Liver (tissue), 9 donors: ENCODE data around the gene CENPO. TPM values are rescaled to one million over a fixed set of nuclear protein-coding genes. Genes with fewer than 3 reads are reported as not detected.

Experiments
- DNase-seq: peaks from one replicate; pipeline ENCODE4 v3.0.0-alpha.2; 2017; ENCODE audit warnings: low spot score
- H3K27ac ChIP-seq, 2 donors: one replicate each; pipeline ENCODE4 v1.7.0; 2013; ENCODE audit warnings: inconsistent platforms in 2 of 2, low read length in 2 of 2, control low read depth in 1 of 2, low read depth in 1 of 2, mild to moderate bottlenecking in 1 of 2
- H3K27me3 ChIP-seq, 4 donors: one replicate each; pipeline versions ENCODE4 v1.6.1 to v1.7.0; 2013; ENCODE audit warnings: low read length in 3 of 4, inconsistent platforms in 1 of 4, mild to moderate bottlenecking in 1 of 4, moderate library complexity in 1 of 4; ENCODE audit not compliant: control insufficient read depth in 4 of 4, insufficient read depth in 4 of 4
- H3K36me3 ChIP-seq, 4 donors: one replicate each; pipeline versions ENCODE4 v1.6.1 to v1.7.0; 2013; ENCODE audit warnings: low read length in 3 of 4, mild to moderate bottlenecking in 3 of 4, low read depth in 1 of 4, moderate library complexity in 1 of 4; ENCODE audit not compliant: control insufficient read depth in 4 of 4, insufficient read depth in 3 of 4
- H3K4me1 ChIP-seq, 4 donors: one replicate each; pipeline versions ENCODE4 v1.6.1 to v1.7.0; 2013; ENCODE audit warnings: low read length in 3 of 4, mild to moderate bottlenecking in 3 of 4, moderate library complexity in 1 of 4; ENCODE audit not compliant: control insufficient read depth in 4 of 4, insufficient read depth in 4 of 4
- H3K4me3 ChIP-seq, 3 donors: one replicate each; pipeline versions ENCODE4 v1.6.1 to v1.7.0; 2013; ENCODE audit warnings: low read length in 3 of 3, control low read depth in 1 of 3, low read depth in 1 of 3, mild to moderate bottlenecking in 1 of 3
- H3K9ac ChIP-seq, 2 donors: one replicate each; pipeline ENCODE4 v1.7.0; 2013; ENCODE audit warnings: low read length in 2 of 2, mild to moderate bottlenecking in 2 of 2, moderate library complexity in 2 of 2, control low read depth in 1 of 2, low read depth in 1 of 2
- H3K9me3 ChIP-seq, 4 donors: one replicate each; pipeline versions ENCODE4 v1.6.1 to v1.7.0; 2013; ENCODE audit warnings: low read length in 3 of 4; ENCODE audit not compliant: control insufficient read depth in 4 of 4
- ATF3 ChIP-seq: IDR thresholded peaks from 2 replicates; pipeline ENCODE4 v1.6.1; 2016; ENCODE audit warnings: antibody characterized with exemption
- CTCF ChIP-seq: fragments of 150-350 bp; IDR thresholded peaks from 2 replicates; pipeline ENCODE4 v1.5.1; 2017; ENCODE audit warnings: improper control_type of control experiment, low read depth, low read length; ENCODE audit not compliant: missing input control
- EGR1 ChIP-seq, 2 donors: IDR thresholded peaks; 2 replicates each; pipeline ENCODE4 v1.6.1; 2016 to 2018; ENCODE audit warnings: antibody characterized with exemption in 2 of 2, low read depth in 2 of 2
- FOXA1 ChIP-seq: IDR thresholded peaks from 2 replicates; pipeline ENCODE4 v1.6.1; 2016; ENCODE audit warnings: antibody characterized with exemption
- FOXA2 ChIP-seq: IDR thresholded peaks from 2 replicates; pipeline ENCODE4 v1.6.1; 2016; ENCODE audit warnings: antibody characterized with exemption
- GABPA ChIP-seq, 2 donors: IDR thresholded peaks in 1 of 2; conservative IDR thresholded peaks in 1 of 2; 2 replicates each; pipeline ENCODE4 v1.6.1; 2016; ENCODE audit warnings: antibody characterized with exemption in 2 of 2, mild to moderate bottlenecking in 1 of 2, moderate library complexity in 1 of 2
- HNF4A ChIP-seq, 2 donors: conservative IDR thresholded peaks; 2 replicates each; pipeline ENCODE4 v1.6.1; 2016; ENCODE audit warnings: antibody characterized with exemption in 2 of 2, mild to moderate bottlenecking in 2 of 2
- JUND ChIP-seq, 2 donors: IDR thresholded peaks; 2 replicates each; pipeline ENCODE4 v1.6.1; 2016; ENCODE audit warnings: antibody characterized with exemption in 2 of 2
- MAX ChIP-seq: IDR thresholded peaks from 2 replicates; pipeline ENCODE4 v1.6.1; 2016; ENCODE audit warnings: antibody characterized with exemption
- NR2F2 ChIP-seq: IDR thresholded peaks from 2 replicates; pipeline ENCODE4 v1.6.1; 2016; ENCODE audit warnings: antibody characterized with exemption
- RAD21 ChIP-seq, 2 donors: IDR thresholded peaks; 2 replicates each; pipeline ENCODE4 v1.6.1; 2016; ENCODE audit warnings: antibody characterized with exemption in 2 of 2, mild to moderate bottlenecking in 2 of 2
- RXRA ChIP-seq, 2 donors: IDR thresholded peaks; 2 replicates each; pipeline ENCODE4 v1.6.1; 2017 to 2018; ENCODE audit warnings: antibody characterized with exemption in 2 of 2, mild to moderate bottlenecking in 1 of 2
- SP1 ChIP-seq: IDR thresholded peaks from 2 replicates; pipeline ENCODE4 v1.6.1; 2018; ENCODE audit warnings: antibody characterized with exemption, mild to moderate bottlenecking
- TAF1 ChIP-seq: conservative IDR thresholded peaks from 2 replicates; pipeline ENCODE4 v1.6.1; 2016; ENCODE audit warnings: antibody characterized with exemption, mild to moderate bottlenecking
- YY1 ChIP-seq: IDR thresholded peaks from 2 replicates; pipeline ENCODE4 v1.6.1; 2016; ENCODE audit warnings: antibody characterized with exemption, mild to moderate bottlenecking
- WGBS: extraction: QIAGEN DNeasy Blood & Tissue Kit; methylation state at CpG from one replicate; pipeline ENCODE4 v1.1.7; 2013; 5-methylcytosine and 5-hydroxymethylcytosine counted together
- polyA plus RNA-seq, 2 donors: library from polyadenylated mRNA; stranded (reverse) in 1 of 2; unstranded in 1 of 2; fragments of 200-250 nt in 1 of 2; fragments of >200 nt in 1 of 2; fragmentation: Nextera tagmentation in 1 of 2; extraction: Ambion mirVana in 1 of 2; gene quantifications; one replicate each; pipeline versions ENCODE4 v1.2.1 to v1.2.3, GENCODE V29; 2013 to 2015
- total RNA-seq, 2 donors: library from RNA; depleted of rRNA; stranded (reverse); fragments of >200 nt; gene quantifications; one replicate each; pipeline ENCODE4 v1.2.3, GENCODE V29; 2014
- TF ChIP-seq, protein P1 (sequence below): IDR thresholded peaks from 2 replicates; pipeline ENCODE4 v1.6.1; 2016; ENCODE audit warnings: antibody characterized with exemption, mild to moderate bottlenecking
- TF ChIP-seq, protein P2 (sequence below): IDR thresholded peaks from 2 replicates; pipeline ENCODE4 v1.6.1; 2016; ENCODE audit warnings: antibody characterized with exemption
- donor health status: healthy.
- donor health status: healthy.
- donor health status: healthy.
- donor health status: healthy.
- donor health status: healthy.

CENPO gene
- total and polyA plus RNA-seq, 4 donors: 2.2 to 17.8 (median 3.2) TPM

GRCh38 chr2:24768013-24768412 is 25.2 kb upstream of the CENPO start:
- H3K36me3 ChIP-seq: peaks cover 5 to 25% (median 16%) of the 10 kb centered on the region in 4 donors
- H3K4me1 ChIP-seq: no peaks in the 10 kb centered on the region
- TF ChIP-seq SP1: no peak
- no peak for TF ChIP-seq MAX
- no peak for TF ChIP-seq JUND (IDR thresholded peaks at IDR 0.05)
- TF ChIP-seq GABPA (IDR thresholded peaks at IDR 0.05 in 1 of 2, conservative IDR thresholded peaks at IDR 0.05 in 1 of 2): no peak
- TF ChIP-seq YY1: no peak
- no peak for TF ChIP-seq RXRA (IDR thresholded peaks at IDR 0.05)
- TF ChIP-seq NR2F2: no peak
- TF ChIP-seq HNF4A (conservative IDR thresholded peaks at IDR 0.05): no peak
- TF ChIP-seq EGR1 (IDR thresholded peaks at IDR 0.05; ENCODE audit: low read depth in 2 of 2): no peak
- TF ChIP-seq TAF1: no peak
- no peak for TF ChIP-seq FOXA2
- no peak for TF ChIP-seq RAD21 (IDR thresholded peaks at IDR 0.05)
- 98% methylated on average over 5 of the region's 5 CpGs for WGBS
- no peaks in the 10 kb centered on the region for H3K9me3 ChIP-seq
- H3K4me3 ChIP-seq: no peak overlapping the region
- no peak overlapping the region for H3K9ac ChIP-seq
- DNase-seq: no peak
- H3K27ac ChIP-seq: no peak overlapping the region
- H3K27me3 ChIP-seq: no peaks in the 10 kb centered on the region

DNA sequence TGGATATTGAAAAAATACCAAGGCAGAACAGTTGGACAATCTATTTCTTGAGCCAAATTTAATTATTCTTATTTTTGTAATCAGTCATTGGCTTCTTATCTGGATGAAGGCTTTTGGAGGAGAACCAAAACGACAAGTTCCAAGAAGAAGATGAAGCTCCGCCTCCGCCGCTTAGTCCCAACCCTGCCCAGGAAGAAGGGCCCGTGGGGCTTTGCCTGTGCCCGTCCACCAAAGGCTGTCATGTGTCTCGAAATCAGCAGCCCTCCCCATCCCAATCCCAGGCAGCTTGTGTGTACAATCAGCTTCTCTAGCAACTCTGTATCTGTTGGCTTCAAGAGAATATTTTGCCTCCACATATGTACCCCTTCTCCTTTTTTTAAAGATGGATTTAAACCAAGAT is 24.6 kb upstream of the CENPO start:
- no peaks in the 10 kb centered on the region for H3K4me1 ChIP-seq
- TF ChIP-seq, protein P1, sequence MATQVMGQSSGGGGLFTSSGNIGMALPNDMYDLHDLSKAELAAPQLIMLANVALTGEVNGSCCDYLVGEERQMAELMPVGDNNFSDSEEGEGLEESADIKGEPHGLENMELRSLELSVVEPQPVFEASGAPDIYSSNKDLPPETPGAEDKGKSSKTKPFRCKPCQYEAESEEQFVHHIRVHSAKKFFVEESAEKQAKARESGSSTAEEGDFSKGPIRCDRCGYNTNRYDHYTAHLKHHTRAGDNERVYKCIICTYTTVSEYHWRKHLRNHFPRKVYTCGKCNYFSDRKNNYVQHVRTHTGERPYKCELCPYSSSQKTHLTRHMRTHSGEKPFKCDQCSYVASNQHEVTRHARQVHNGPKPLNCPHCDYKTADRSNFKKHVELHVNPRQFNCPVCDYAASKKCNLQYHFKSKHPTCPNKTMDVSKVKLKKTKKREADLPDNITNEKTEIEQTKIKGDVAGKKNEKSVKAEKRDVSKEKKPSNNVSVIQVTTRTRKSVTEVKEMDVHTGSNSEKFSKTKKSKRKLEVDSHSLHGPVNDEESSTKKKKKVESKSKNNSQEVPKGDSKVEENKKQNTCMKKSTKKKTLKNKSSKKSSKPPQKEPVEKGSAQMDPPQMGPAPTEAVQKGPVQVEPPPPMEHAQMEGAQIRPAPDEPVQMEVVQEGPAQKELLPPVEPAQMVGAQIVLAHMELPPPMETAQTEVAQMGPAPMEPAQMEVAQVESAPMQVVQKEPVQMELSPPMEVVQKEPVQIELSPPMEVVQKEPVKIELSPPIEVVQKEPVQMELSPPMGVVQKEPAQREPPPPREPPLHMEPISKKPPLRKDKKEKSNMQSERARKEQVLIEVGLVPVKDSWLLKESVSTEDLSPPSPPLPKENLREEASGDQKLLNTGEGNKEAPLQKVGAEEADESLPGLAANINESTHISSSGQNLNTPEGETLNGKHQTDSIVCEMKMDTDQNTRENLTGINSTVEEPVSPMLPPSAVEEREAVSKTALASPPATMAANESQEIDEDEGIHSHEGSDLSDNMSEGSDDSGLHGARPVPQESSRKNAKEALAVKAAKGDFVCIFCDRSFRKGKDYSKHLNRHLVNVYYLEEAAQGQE: no peak
- no peak for TF ChIP-seq FOXA1
- no peak for TF ChIP-seq SP1
- TF ChIP-seq CTCF: no peak
- TF ChIP-seq RXRA (IDR thresholded peaks at IDR 0.05): no peak
- TF ChIP-seq FOXA2: no peak
- no peak for TF ChIP-seq NR2F2
- TF ChIP-seq, protein P2, sequence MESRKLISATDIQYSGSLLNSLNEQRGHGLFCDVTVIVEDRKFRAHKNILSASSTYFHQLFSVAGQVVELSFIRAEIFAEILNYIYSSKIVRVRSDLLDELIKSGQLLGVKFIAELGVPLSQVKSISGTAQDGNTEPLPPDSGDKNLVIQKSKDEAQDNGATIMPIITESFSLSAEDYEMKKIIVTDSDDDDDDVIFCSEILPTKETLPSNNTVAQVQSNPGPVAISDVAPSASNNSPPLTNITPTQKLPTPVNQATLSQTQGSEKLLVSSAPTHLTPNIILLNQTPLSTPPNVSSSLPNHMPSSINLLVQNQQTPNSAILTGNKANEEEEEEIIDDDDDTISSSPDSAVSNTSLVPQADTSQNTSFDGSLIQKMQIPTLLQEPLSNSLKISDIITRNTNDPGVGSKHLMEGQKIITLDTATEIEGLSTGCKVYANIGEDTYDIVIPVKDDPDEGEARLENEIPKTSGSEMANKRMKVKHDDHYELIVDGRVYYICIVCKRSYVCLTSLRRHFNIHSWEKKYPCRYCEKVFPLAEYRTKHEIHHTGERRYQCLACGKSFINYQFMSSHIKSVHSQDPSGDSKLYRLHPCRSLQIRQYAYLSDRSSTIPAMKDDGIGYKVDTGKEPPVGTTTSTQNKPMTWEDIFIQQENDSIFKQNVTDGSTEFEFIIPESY: no peak
- no peak for TF ChIP-seq ATF3
- H3K27ac ChIP-seq: no peak overlapping the region
- no peaks in the 10 kb centered on the region for H3K27me3 ChIP-seq
- H3K36me3 ChIP-seq: peaks cover 5 to 25% (median 16%) of the 10 kb centered on the region in 4 donors
- H3K9me3 ChIP-seq: no peaks in the 10 kb centered on the region
- 86% methylated on average over 7 of the region's 7 CpGs for WGBS
- no peak overlapping the region for H3K4me3 ChIP-seq
- no peak overlapping the region for H3K9ac ChIP-seq
- DNase-seq: no peak
